ENCODE measurements around the gene DENND4C. TPM values are rescaled to one million over a fixed set of nuclear protein-coding genes. Genes with fewer than 3 reads are reported as not detected.
"Not testable (repeated sequence)": the region's sequence is repeated elsewhere in the genome, so short reads cannot be mapped to it uniquely, and the experiment has no call there.

Gene DENND4C
- total RNA-seq, 1 donor from 2014 or later = 37.6 TPM

GRCh38 chr9:19223724-19224123, 6.8 kb upstream of the DENND4C start:
- intact Hi-C loops (cut with micrococcal nuclease) = no loop called here

GRCh38 chr9:19224563-19224962, 5.9 kb upstream of the DENND4C start:
- intact Hi-C loops (cut with micrococcal nuclease) = no loop called here

- intact Hi-C loops (cut with micrococcal nuclease) = loop anchor here (1.0 to 2.0 kb wide), 8 partner anchors 37 to 228 kb away; partner anchors contain the start of genes HAUS6, PLIN2, RPS6 and RRAGA
Observed at GRCh38 chr9:19229595-19230354, 718 bp upstream of the DENND4C start.

GRCh38 chr9:19231126-19231903, 822 bp downstream of the DENND4C start:
- intact Hi-C loops (cut with micrococcal nuclease) = loop anchor here (2.0 kb wide), 1 partner anchor 35 kb away; no protein-coding TSS in a partner anchor

GRCh38 chr9:19231904-19232822, 1.7 kb downstream of the DENND4C start:
- intact Hi-C loops (cut with micrococcal nuclease) = loop anchor here (2.0 kb wide), 1 partner anchor 35 kb away; no protein-coding TSS in a partner anchor

- intact Hi-C loops (cut with micrococcal nuclease) = no loop called here
Observed at GRCh38 chr9:19232823-19233194, 2.3 kb downstream of the DENND4C start.

GRCh38 chr9:19233344-19233743, 2.9 kb downstream of the DENND4C start:
- intact Hi-C loops (cut with micrococcal nuclease) = no loop called here

GRCh38 chr9:19239955-19240354, 9.5 kb downstream of the DENND4C start:
- intact Hi-C loops (cut with micrococcal nuclease) = no loop called here

- intact Hi-C loops (cut with micrococcal nuclease) = no loop called here
Observed at GRCh38 chr9:19241728-19242127, 11.2 kb downstream of the DENND4C start.

GRCh38 chr9:19243366-19244033, 13.0 kb downstream of the DENND4C start:
- intact Hi-C loops (cut with micrococcal nuclease) = no loop called here

GRCh38 chr9:19246891-19247290, 16.4 kb downstream of the DENND4C start:
- intact Hi-C loops (cut with micrococcal nuclease) = no loop called here

- intact Hi-C loops (cut with micrococcal nuclease) = no loop called here
Observed at GRCh38 chr9:19247420-19247819, 16.9 kb downstream of the DENND4C start.

GRCh38 chr9:19250346-19250745, 19.9 kb downstream of the DENND4C start:
- intact Hi-C loops (cut with micrococcal nuclease) = not testable (repeated sequence)

- intact Hi-C loops (cut with micrococcal nuclease) = not testable (repeated sequence)
Observed at GRCh38 chr9:19251203-19251602, 20.7 kb downstream of the DENND4C start.

- intact Hi-C loops (cut with micrococcal nuclease) = not testable (repeated sequence)
Observed at GRCh38 chr9:19251622-19252021, 21.1 kb downstream of the DENND4C start.

- intact Hi-C loops (cut with micrococcal nuclease) = no loop called here
Observed at GRCh38 chr9:19252174-19252884, 21.8 kb downstream of the DENND4C start.

- intact Hi-C loops (cut with micrococcal nuclease) = no loop called here
Observed at GRCh38 chr9:19252885-19253219, 22.4 kb downstream of the DENND4C start.

- intact Hi-C loops (cut with micrococcal nuclease) = no loop called here
Observed at GRCh38 chr9:19255112-19255511, 24.6 kb downstream of the DENND4C start.

- intact Hi-C loops (cut with micrococcal nuclease) = no loop called here
Observed at GRCh38 chr9:19255821-19256220, 25.3 kb downstream of the DENND4C start.

GRCh38 chr9:19259665-19260255, 29.3 kb downstream of the DENND4C start:
- intact Hi-C loops (cut with micrococcal nuclease) = not testable (repeated sequence)
